ENCODE results near the gene MSI2. TPM values are rescaled to one million over a fixed set of nuclear protein-coding genes. Genes with fewer than 3 reads are reported as not detected.

Gene MSI2
- total RNA-seq, 1 donor from 2014 or later: 75.5 TPM

DNA sequence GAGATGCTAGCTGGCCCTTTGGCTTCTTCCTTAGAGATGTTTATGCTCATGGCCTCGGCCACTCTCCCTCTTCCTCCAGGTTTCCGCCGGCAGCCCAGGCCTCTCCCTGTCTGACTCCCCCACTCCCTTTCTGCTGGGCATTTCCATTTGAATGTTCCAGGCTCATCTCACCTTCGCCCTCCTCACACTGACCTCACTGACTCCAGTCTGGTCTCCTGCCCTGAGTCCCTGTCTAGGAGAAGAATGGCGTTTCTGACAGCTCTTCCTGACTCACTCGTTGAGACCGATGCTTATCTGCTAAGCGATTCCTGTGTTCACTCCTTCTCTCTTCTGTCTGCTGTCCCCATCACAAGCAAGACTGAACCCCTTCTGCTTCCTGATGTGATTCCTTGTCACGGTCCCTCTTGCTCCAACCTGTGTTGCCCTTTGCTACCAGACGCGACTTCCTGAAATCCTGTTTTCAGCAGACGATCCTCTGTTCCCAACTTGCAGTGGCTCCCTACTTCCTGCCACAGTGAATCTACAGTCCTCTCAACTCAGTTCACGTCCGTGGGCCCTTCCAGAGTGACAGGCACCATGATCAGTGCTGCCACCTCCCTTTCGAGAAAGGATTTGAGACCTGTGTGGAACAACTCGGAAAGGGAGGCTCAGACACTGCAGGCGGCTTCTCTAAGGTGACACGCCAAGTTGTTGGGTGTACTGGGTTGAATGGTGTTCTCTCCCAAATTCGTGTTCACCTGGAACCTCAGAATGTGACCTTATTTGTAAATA lies 176.4 kb downstream of the MSI2 start:
- Mint-ChIP-seq H3K4me1 (ENCODE audit: unreplicated experiment) (peaks cover 28% of the 10 kb centered on the region), H3K4me3 (ENCODE audit: unreplicated experiment) (no peak overlapping the region), H3K27ac (ENCODE audit: unreplicated experiment) (no peak overlapping the region), H3K9me3 (ENCODE audit: unreplicated experiment) (no peaks in the 10 kb centered on the region), H3K27me3 (ENCODE audit: unreplicated experiment) (no peaks in the 10 kb centered on the region), H3K36me3 (ENCODE audit: unreplicated experiment) (peaks cover 3% of the 10 kb centered on the region)
- no peak for TF ChIP-seq CTCF (IDR thresholded peaks at IDR 0.05)
- no peak for DNase-seq (ENCODE audit: extremely low spot score, unreplicated experiment)

DNA sequence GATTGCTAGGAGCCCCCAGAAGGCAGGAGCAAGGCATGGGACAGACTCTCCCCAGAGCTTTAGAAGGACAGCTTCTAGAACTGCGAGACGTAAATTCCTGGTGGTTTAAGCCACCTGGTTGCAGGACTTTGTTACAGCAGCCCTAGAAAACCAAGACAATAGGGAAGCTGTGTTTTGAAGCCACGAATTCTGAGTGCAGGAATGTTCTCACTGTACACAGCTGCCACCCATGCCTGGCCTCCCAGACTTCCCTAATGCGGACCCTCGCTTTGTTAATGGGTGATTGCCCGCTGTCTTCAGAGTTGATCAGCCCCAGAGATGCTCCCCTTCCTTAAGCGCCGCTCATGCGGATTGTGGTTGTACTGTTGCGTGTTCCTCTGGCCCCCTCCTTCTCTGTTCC lies 177.1 kb downstream of the MSI2 start:
- Mint-ChIP-seq H3K36me3 (ENCODE audit: unreplicated experiment) (peaks cover 3% of the 10 kb centered on the region), H3K27me3 (ENCODE audit: unreplicated experiment) (no peaks in the 10 kb centered on the region), H3K4me1 (ENCODE audit: unreplicated experiment) (peaks cover 36% of the 10 kb centered on the region), H3K4me3 (ENCODE audit: unreplicated experiment) (no peak overlapping the region), H3K9me3 (ENCODE audit: unreplicated experiment) (no peaks in the 10 kb centered on the region), H3K27ac (ENCODE audit: unreplicated experiment) (no peak overlapping the region)
- TF ChIP-seq CTCF (IDR thresholded peaks at IDR 0.05): no peak
- no peak for DNase-seq (ENCODE audit: extremely low spot score, unreplicated experiment)

DNA sequence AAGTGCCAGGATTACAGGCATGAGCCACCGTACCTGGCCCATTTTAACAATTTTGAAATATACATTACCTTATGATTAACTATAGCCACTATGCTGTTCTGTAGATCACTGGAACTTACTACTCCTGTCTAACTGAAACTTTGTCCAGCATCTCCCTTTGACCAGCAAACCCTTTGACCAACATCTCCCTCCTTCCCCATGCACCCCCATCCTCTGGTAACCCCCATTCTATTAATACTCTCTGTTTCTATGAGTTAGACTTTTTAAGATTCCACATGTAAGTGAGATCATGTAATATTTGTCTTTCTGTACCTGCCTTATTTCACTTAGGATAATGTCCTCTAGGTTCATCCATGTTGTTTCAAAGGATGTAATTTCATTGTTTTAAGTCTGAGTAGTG lies 178.0 kb downstream of the MSI2 start:
- peaks cover 3% of the 10 kb centered on the region for H3K36me3 Mint-ChIP-seq (ENCODE audit: unreplicated experiment)
- no peak for DNase-seq (ENCODE audit: extremely low spot score, unreplicated experiment)
- no peaks in the 10 kb centered on the region for H3K9me3 Mint-ChIP-seq (ENCODE audit: unreplicated experiment)
- no peak for TF ChIP-seq CTCF (IDR thresholded peaks at IDR 0.05)
- H3K4me3 Mint-ChIP-seq (ENCODE audit: unreplicated experiment): no peak overlapping the region
- no peak overlapping the region for H3K27ac Mint-ChIP-seq (ENCODE audit: unreplicated experiment)
- no peaks in the 10 kb centered on the region for H3K27me3 Mint-ChIP-seq (ENCODE audit: unreplicated experiment)
- H3K4me1 Mint-ChIP-seq (ENCODE audit: unreplicated experiment): peaks cover 43% of the 10 kb centered on the region

DNA sequence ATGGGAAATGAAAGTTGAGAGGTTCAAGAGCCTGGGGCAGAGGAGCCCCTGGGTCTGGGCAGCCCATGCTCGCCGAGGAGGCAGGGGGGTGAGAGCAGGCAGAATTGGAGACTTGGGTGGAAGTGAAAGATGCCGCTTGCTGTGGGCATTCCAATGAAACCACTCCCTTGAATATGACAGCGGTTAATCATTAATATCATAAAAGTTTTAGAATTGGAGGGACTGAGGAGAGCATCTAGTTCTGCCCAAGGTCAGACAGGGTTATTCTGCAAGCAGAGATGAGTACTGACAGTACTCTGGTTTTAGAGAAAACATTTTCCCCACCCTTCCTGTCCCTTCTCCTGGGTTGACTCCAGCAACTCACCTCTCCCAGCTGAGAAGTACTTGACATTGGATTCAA lies 180.2 kb downstream of the MSI2 start:
- Mint-ChIP-seq H3K9me3 (ENCODE audit: unreplicated experiment) (no peaks in the 10 kb centered on the region), H3K4me3 (ENCODE audit: unreplicated experiment) (peak overlapping the region; percentile 24), H3K27ac (ENCODE audit: unreplicated experiment) (peak overlapping the region; percentile 21), H3K27me3 (ENCODE audit: unreplicated experiment) (no peaks in the 10 kb centered on the region), H3K36me3 (ENCODE audit: unreplicated experiment) (peaks cover 3% of the 10 kb centered on the region), H3K4me1 (ENCODE audit: unreplicated experiment) (peaks cover 65% of the 10 kb centered on the region)
- DNase-seq (ENCODE audit: extremely low spot score, unreplicated experiment): no peak
- TF ChIP-seq CTCF (IDR thresholded peaks at IDR 0.05): no peak

GRCh38 chr17:57438066-57438731 lies 181.9 kb downstream of the MSI2 start:
- Mint-ChIP-seq H3K36me3 (ENCODE audit: unreplicated experiment) (no peaks in the 10 kb centered on the region), H3K4me3 (ENCODE audit: unreplicated experiment) (peak overlapping the region; percentile 31), H3K9me3 (ENCODE audit: unreplicated experiment) (no peaks in the 10 kb centered on the region), H3K4me1 (ENCODE audit: unreplicated experiment) (peaks cover 81% of the 10 kb centered on the region), H3K27me3 (ENCODE audit: unreplicated experiment) (no peaks in the 10 kb centered on the region), H3K27ac (ENCODE audit: unreplicated experiment) (peak overlapping the region; percentile 73)
- no peak for DNase-seq (ENCODE audit: extremely low spot score, unreplicated experiment)
- no peak for TF ChIP-seq CTCF (IDR thresholded peaks at IDR 0.05)

Data from osteocyte (in vitro differentiated cells).